Stimulated activated CD4-positive, alpha-beta T cell treated with anti-CD3 and anti-CD28 coated beads, Interleukin-1b, Interleukin-23, amount 100 ng/mL, for 24 hours (primary cell): ENCODE results near the gene CHRDL1.
"Not testable (repeated sequence)": the region's sequence is repeated elsewhere in the genome, so short reads cannot be mapped to it uniquely, and the experiment has no call there.

Source experiments
- DNase-seq, 4 experiments: peaks; one replicate each; pipeline ENCODE4 v3.0.0-alpha.2; 2020; ENCODE audit warnings: low read depth in 4 of 4, low spot score in 1 of 4

Gene CHRDL1

GRCh38 chrX:110795645-110796406, at the start of gene CHRDL1:
CHRDL1 (minus strand) TSS chrX:110795817; CDS start chrX:110792181, 3,636 bp downstream.
- peak in 1 of 4 experiments; percentile 4 for DNase-seq

GRCh38 chrX:110836982-110837381, 41.4 kb upstream of the CHRDL1 start:
- DNase-seq, result no peak

GRCh38 chrX:110836451-110836850, 40.8 kb upstream of the CHRDL1 start:
- no peak for DNase-seq

GRCh38 chrX:110836001-110836400, 40.4 kb upstream of the CHRDL1 start:
- no peak for DNase-seq

GRCh38 chrX:110825972-110826371, 30.4 kb upstream of the CHRDL1 start:
- no peak for DNase-seq

- not testable (repeated sequence) for DNase-seq
Measured at GRCh38 chrX:110816543-110816942, 20.9 kb upstream of the CHRDL1 start.

GRCh38 chrX:110806145-110806544, 10.5 kb upstream of the CHRDL1 start:
- no peak for DNase-seq

- no peak for DNase-seq
Measured at GRCh38 chrX:110805303-110805702, 9.7 kb upstream of the CHRDL1 start.

GRCh38 chrX:110804446-110804845, 8.8 kb upstream of the CHRDL1 start:
- DNase-seq, result no peak

GRCh38 chrX:110803506-110803905, 7.9 kb upstream of the CHRDL1 start:
- DNase-seq, result no peak

- no peak for DNase-seq
Measured at GRCh38 chrX:110796407-110796697, 735 bp upstream of the CHRDL1 start.

GRCh38 chrX:110794601-110795000, 1.0 kb downstream of the CHRDL1 start:
- no peak for DNase-seq

- DNase-seq, result no peak
Measured at GRCh38 chrX:110791071-110791470, 4.5 kb downstream of the CHRDL1 start.

GRCh38 chrX:110786486-110786885, 9.1 kb downstream of the CHRDL1 start:
- DNase-seq, result no peak

GRCh38 chrX:110759785-110760184, 35.8 kb downstream of the CHRDL1 start:
- no peak for DNase-seq

GRCh38 chrX:110758781-110759422, 36.7 kb downstream of the CHRDL1 start:
- DNase-seq, result no peak

GRCh38 chrX:110755611-110756010, 40.0 kb downstream of the CHRDL1 start:
- DNase-seq, result no peak

GRCh38 chrX:110755061-110755460, 40.6 kb downstream of the CHRDL1 start:
- DNase-seq, result no peak

GRCh38 chrX:110750526-110751189, 45.0 kb downstream of the CHRDL1 start:
- no peak for DNase-seq

GRCh38 chrX:110748256-110748806, 47.3 kb downstream of the CHRDL1 start:
- no peak for DNase-seq

- DNase-seq, result no peak
Measured at GRCh38 chrX:110746014-110746413, 49.6 kb downstream of the CHRDL1 start.

GRCh38 chrX:110745288-110745687, 50.3 kb downstream of the CHRDL1 start:
- no peak for DNase-seq
